Epithelial cell of esophagus (primary cell): ENCODE results near the gene USP44.
"Not testable (repeated sequence)": the region's sequence is repeated elsewhere in the genome, so short reads cannot be mapped to it uniquely, and the experiment has no call there.

Experiments used
- DNase-seq: peaks from one replicate; pipeline ENCODE4 v3.0.0; 2010; ENCODE audit warnings: low read depth
- H3K4me3 ChIP-seq: 2 replicates; pipeline ENCODE4 v1.5.1; 2011; ENCODE audit warnings: mild to moderate bottlenecking, low read length, control low read depth
- CTCF ChIP-seq: IDR thresholded peaks from 2 replicates; pipeline ENCODE4 v1.5.1; 2011; ENCODE audit warnings: low read depth, mild to moderate bottlenecking, low read length, control low read depth, inconsistent platforms; ENCODE audit not compliant: insufficient read depth; ENCODE audit errors: missing control alignments

USP44 gene

GRCh38 chr12:95497031-95497430, 54.2 kb downstream of the USP44 start:
- H3K4me3 ChIP-seq, result no peak overlapping the region
- no peak for TF ChIP-seq CTCF
- no peak for DNase-seq

DNA sequence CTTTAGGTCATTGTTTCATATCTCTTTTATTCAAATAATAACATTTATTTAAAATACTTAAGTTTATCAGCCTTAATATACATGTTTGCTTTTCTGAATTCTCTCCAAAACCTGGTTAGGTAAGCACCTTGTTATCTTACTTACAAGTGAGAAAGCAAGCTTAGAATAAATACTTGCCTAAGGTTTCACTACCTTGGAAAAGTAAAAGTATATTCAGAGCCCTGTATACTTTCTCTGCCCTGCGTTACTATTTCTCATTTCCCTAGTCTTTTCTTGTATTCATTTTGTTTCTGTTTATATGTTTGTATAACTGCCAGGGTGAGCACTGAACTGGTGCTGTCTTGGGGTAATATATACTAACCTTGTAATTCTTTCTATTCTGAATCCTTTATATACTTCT, 55.8 kb downstream of the USP44 start:
- no peak overlapping the region for H3K4me3 ChIP-seq
- DNase-seq, result no peak
- TF ChIP-seq CTCF, result no peak

DNA sequence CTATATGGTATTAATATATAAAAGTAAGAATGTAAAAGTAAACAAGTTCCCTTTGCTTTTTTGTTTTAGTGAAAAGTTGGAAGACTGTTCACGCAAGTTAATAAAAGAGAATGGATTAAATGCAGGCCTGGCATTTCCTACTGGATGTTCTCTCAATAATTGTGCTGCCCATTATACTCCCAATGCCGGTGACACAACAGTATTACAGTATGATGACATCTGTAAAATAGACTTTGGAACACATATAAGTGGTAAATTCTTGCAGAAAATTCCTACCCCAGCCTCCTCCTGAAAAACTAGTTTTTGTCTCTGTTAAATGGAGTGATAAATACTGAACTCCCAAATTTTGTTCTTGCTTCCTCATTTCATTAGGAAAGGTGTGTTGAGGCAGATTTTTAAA, 56.4 kb downstream of the USP44 start:
- no peak for DNase-seq
- no peak for TF ChIP-seq CTCF
- no peak overlapping the region for H3K4me3 ChIP-seq

DNA sequence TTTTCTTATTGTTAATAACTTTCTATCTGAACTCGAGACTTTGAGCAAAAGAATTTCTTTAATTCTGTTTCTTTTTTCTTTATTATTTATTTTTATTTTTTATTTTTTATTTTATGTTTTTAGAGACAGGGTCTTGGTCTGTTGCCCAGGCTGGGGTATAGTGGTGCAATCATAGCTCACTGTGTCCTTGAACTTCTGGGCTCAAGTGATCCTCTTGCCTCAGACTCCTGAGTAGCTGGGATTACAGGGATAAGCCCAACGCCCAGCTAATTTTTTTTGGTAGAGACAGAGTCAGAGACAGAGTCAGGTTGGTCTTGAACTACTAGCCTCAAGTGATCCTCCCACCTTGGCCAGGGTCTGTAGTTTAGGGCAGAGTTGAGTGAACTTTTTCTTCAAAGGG, 58.8 kb downstream of the USP44 start:
- H3K4me3 ChIP-seq, result no peak overlapping the region
- no peak for DNase-seq
- TF ChIP-seq CTCF, result no peak

DNA sequence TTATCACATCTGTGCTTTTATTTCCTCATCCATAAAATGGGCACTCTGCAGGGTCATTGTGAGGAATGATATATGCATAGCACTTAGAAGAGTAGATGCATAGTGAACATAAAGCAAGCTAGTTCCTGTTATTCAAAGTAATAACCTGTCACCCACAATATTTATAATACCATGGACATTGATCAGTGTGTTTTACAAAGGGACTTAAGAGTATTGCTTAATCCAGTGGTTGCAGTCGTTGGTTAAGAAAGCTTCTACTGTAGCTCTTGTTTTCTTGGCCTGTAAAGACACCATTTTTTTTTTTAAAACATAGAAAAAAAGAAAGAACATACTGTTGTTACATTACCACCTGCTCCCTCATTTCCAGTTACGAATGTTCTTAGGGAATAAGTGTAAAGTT, 64.3 kb downstream of the USP44 start:
- no peak for DNase-seq
- no peak overlapping the region for H3K4me3 ChIP-seq
- TF ChIP-seq CTCF, result no peak

- DNase-seq, result no peak
- TF ChIP-seq CTCF, result no peak
- H3K4me3 ChIP-seq, result no peak overlapping the region
Observed at GRCh38 chr12:95484524-95484923, 66.8 kb downstream of the USP44 start.

- not testable (repeated sequence) for DNase-seq
Observed at GRCh38 chr12:95482564-95482963, 68.7 kb downstream of the USP44 start.

DNA sequence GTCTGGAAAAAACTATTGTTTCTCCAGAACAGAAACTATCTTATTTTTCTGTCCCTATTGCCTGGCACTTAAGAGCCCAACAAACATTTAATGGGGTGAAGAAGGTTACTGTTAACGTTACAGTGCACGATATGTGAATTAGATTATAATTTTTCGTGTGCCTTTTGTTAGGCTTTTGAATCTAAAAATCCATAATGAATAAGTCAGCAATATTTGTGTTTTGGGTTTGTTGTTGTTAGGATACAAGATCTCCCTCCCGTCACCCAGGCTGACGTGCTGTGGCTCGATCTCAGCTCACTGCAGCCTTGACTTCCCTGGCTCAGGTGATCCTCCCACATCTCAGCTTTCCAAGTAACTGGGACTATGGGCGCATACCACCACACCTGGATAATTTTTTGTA, 69.4 kb downstream of the USP44 start:
- no peak overlapping the region for H3K4me3 ChIP-seq
- no peak for TF ChIP-seq CTCF
- peak; percentile 12 for DNase-seq

More at GRCh38 chr12:95482564-95482963, 68.7 kb downstream of the USP44 start:
- not testable (repeated sequence) for H3K4me3 ChIP-seq
